HepG2 (cell line): ENCODE results near the gene NXN. TPM values are rescaled to one million over a fixed set of nuclear protein-coding genes. Genes with fewer than 3 reads are reported as not detected.

Experiments
- DRAP1 ChIP-seq: IDR thresholded peaks from 2 replicates; pipeline ENCODE4 v1.6.1; 2016; ENCODE audit warnings: missing genetic modification reagents, missing compliant biosample characterization
- EHMT2 ChIP-seq: fragments of 200-600 bp; sonication (generic); IDR thresholded peaks from 2 replicates; pipeline ENCODE4 v1.7.0; 2017; ENCODE audit warnings: antibody characterized with exemption, low read depth, low read length, borderline replicate concordance
- FOXA3 ChIP-seq: IDR thresholded peaks from 2 replicates; pipeline ENCODE4 v1.6.1; 2016; ENCODE audit warnings: missing genetic modification reagents, missing compliant biosample characterization
- FOXC1 ChIP-seq: sonication (generic); formaldehyde crosslinking; IDR thresholded peaks from 2 replicates; pipeline ENCODE4 v1.8.0; 2022; ENCODE audit warnings: mild to moderate bottlenecking, missing genetic modification reagents, borderline replicate concordance
- JUND ChIP-seq: sonication (generic); formaldehyde crosslinking; IDR thresholded peaks from 2 replicates; pipeline ENCODE4 v1.8.0; 2022; ENCODE audit warnings: mild to moderate bottlenecking, missing genetic modification reagents
- MATR3 ChIP-seq: sonication (generic); formaldehyde crosslinking; IDR thresholded peaks from 2 replicates; pipeline ENCODE4 v1.4.0; 2020; ENCODE audit warnings: missing genetic modification reagents
- MED13 ChIP-seq: sonication (generic); formaldehyde crosslinking; IDR thresholded peaks from 2 replicates; pipeline ENCODE4 v1.5.0; 2020; ENCODE audit warnings: missing genetic modification reagents
- MEIS2 ChIP-seq: sonication (generic); formaldehyde crosslinking; IDR thresholded peaks from 2 replicates; pipeline ENCODE4 v1.9.0; 2021; ENCODE audit warnings: mild to moderate bottlenecking, missing genetic modification reagents
- NFIC ChIP-seq: IDR thresholded peaks from 2 replicates; pipeline ENCODE4 v1.6.1; 2012; ENCODE audit warnings: mild to moderate bottlenecking, low read length, inconsistent platforms
- SMC3 ChIP-seq: IDR thresholded peaks from 2 replicates; pipeline ENCODE4 v1.6.1; 2011; ENCODE audit warnings: low read length, improper control_type of control experiment
- THYN1 ChIP-seq: sonication (generic); formaldehyde crosslinking; IDR thresholded peaks from 2 replicates; pipeline ENCODE4 v1.8.1; 2023; ENCODE audit warnings: low read depth, mild to moderate bottlenecking, moderate library complexity, missing genetic modification reagents, borderline replicate concordance
- ZNF207 ChIP-seq: fragments of 450-650 bp; IDR thresholded peaks from 2 replicates; pipeline ENCODE4 v1.6.1; 2016; ENCODE audit warnings: antibody characterized with exemption, borderline replicate concordance
- ZNF24 ChIP-seq: fragments of 450-650 bp; IDR thresholded peaks from 2 replicates; pipeline ENCODE4 v1.6.1; 2017; ENCODE audit warnings: antibody characterized with exemption, mild to moderate bottlenecking
- ZNF280B ChIP-seq: sonication (generic); formaldehyde crosslinking; IDR thresholded peaks from 2 replicates; pipeline ENCODE4 v1.5.0; 2020; ENCODE audit warnings: missing genetic modification reagents, mild to moderate bottlenecking, borderline replicate concordance
- ZNF331 ChIP-seq: sonication (generic); formaldehyde crosslinking; IDR thresholded peaks from 2 replicates; pipeline ENCODE4 v1.4.0; 2020; ENCODE audit warnings: missing genetic modification reagents
- ZNF660 ChIP-seq: sonication (generic); formaldehyde crosslinking; IDR thresholded peaks from 2 replicates; pipeline ENCODE4 v1.5.1; 2020; ENCODE audit warnings: mild to moderate bottlenecking, low read depth, missing genetic modification reagents, borderline replicate concordance
- ZNF678 ChIP-seq: sonication (generic); formaldehyde crosslinking; IDR thresholded peaks from 2 replicates; pipeline ENCODE4 v1.4.0; 2020; ENCODE audit warnings: mild to moderate bottlenecking, missing genetic modification reagents
- ZNF746 ChIP-seq: sonication (generic); formaldehyde crosslinking; IDR thresholded peaks from 2 replicates; pipeline ENCODE4 v1.8.0; 2022; ENCODE audit warnings: mild to moderate bottlenecking, missing genetic modification reagents
- ZNF816 ChIP-seq: sonication (generic); formaldehyde crosslinking; IDR thresholded peaks from 2 replicates; pipeline ENCODE4 v1.8.0; 2022; ENCODE audit warnings: missing genetic modification reagents, mild to moderate bottlenecking, borderline replicate concordance
- polyA plus RNA-seq, 8 experiments: library from polyadenylated mRNA; depleted of rRNA in 3 of 8; stranded (reverse) in 7 of 8; unstranded in 1 of 8; fragments of >200 nt; fragmentation: Illumina TruSeq in 4 of 8; extraction: Trizol in 4 of 8; gene quantifications; 2 replicates each; pipeline versions ENCODE4 v1.2.1 to v1.2.3, GENCODE V29; 2011 to 2016; ENCODE audit warnings: low read depth in 4 of 8, missing spikeins in 1 of 8, mixed read lengths in 1 of 8; ENCODE audit not compliant: insufficient read depth in 1 of 8
- total RNA-seq, 5 experiments: library from RNA; depleted of rRNA; stranded (reverse); fragments of >200 nt; fragmentation: Illumina TruSeq; extraction: Trizol; gene quantifications; 2 replicates each; pipeline ENCODE4 v1.2.3, GENCODE V29; 2016; ENCODE audit warnings: low read depth in 1 of 5
- TF ChIP-seq, protein P1 (sequence below), 2 experiments: sonication (generic) in 1 of 2; formaldehyde crosslinking in 1 of 2; IDR thresholded peaks; 2 replicates each; pipeline versions ENCODE4 v1.4.0 to v1.6.1; 2018 to 2020; ENCODE audit warnings: missing genetic modification reagents in 2 of 2, borderline replicate concordance in 1 of 2, low read depth in 1 of 2, mild to moderate bottlenecking in 1 of 2, missing biosample characterization in 1 of 2
- TF ChIP-seq, protein P2 (sequence below): sonication (generic); formaldehyde crosslinking; IDR thresholded peaks from 2 replicates; pipeline ENCODE4 v1.4.0; 2020; ENCODE audit warnings: mild to moderate bottlenecking, low read depth, missing genetic modification reagents
- TF ChIP-seq, protein P3 (sequence below): sonication (generic); formaldehyde crosslinking; IDR thresholded peaks from 2 replicates; pipeline ENCODE4 v1.5.0; 2020; ENCODE audit warnings: missing genetic modification reagents

NXN gene
- total and polyA plus RNA-seq, 2 of the 13 experiments (the other 11 are each of a cell fraction or from before 2014, with no cell fraction given), result 22.2 to 24.3 TPM

DNA sequence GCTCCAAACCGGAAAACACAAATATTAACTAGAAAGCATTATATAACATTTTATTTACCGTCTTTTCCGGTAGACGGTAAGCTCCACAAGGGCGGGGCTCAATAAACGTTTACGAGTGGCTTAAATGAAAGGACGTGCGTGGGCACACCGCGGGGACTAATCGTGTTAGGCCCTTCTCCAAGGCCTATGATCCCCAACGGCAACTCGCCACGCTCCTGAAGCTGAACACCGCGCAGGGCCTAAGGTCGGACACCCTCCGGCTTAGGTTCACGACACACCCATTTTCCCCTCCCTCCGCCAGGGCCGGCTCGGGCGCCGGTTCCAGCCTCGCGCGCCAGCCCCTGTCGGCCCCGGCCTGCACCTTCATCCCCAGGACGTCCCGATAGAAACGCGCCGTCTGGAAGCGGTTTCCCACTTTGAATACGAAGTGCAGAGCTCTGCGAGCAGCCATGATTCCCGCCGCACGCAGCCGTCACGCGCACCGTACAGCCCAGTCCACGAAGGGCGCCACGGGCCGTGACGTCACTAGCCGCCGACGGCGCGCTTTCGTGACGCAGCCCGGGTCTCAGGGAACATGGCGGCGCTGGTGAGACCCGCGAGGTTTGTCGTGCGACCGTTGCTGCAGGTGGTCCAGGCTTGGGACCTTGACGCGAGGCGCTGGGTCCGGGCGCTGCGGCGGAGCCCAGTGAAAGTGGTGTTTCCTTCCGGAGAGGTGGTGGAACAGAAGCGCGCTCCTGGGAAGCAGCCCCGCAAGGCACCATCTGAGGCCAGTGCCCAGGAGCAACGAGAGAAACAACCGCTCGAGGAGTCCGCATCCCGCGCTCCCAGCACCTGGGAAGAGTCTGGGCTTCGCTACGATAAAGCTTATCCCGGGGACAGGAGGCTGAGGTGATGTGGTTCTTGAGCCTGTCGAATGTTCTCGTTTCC is 197.5 kb downstream of the NXN start, which contains the start of the genes GLOD4 and MRM3 (continued):
- TF ChIP-seq, protein P1, sequence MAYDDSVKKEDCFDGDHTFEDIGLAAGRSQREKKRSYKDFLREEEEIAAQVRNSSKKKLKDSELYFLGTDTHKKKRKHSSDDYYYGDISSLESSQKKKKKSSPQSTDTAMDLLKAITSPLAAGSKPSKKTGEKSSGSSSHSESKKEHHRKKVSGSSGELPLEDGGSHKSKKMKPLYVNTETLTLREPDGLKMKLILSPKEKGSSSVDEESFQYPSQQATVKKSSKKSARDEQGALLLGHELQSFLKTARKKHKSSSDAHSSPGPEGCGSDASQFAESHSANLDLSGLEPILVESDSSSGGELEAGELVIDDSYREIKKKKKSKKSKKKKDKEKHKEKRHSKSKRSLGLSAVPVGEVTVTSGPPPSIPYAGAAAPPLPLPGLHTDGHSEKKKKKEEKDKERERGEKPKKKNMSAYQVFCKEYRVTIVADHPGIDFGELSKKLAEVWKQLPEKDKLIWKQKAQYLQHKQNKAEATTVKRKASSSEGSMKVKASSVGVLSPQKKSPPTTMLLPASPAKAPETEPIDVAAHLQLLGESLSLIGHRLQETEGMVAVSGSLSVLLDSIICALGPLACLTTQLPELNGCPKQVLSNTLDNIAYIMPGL (CRISPR knock-in tag; IDR thresholded peaks at IDR 0.05; ENCODE audit: borderline replicate concordance in 1 of 2, low read depth in 1 of 2), result peak; percentile 92 to 93; a peak in 3 of 4 replicates
- TF ChIP-seq EHMT2 (no peak), NFIC (no peak), SMC3 (no peak), MED13 (CRISPR knock-in tag) (no peak; the same call in 1 of the 2 replicates), ZNF331 (CRISPR knock-in tag) (peak; percentile 91), MEIS2 (peak; percentile 79), DRAP1 (CRISPR knock-in tag) (peak; percentile 79), FOXA3 (CRISPR knock-in tag) (peak; percentile 75), FOXC1 (CRISPR knock-in tag) (no peak; the same call in 1 of the 2 replicates), JUND (CRISPR knock-in tag) (peak; percentile 81), ZNF660 (CRISPR knock-in tag) (no peak), MATR3 (CRISPR knock-in tag) (no peak), ZNF678 (CRISPR knock-in tag) (peak; percentile 26; the same call in 1 of the 2 replicates), ZNF746 (no peak), ZNF280B (CRISPR knock-in tag) (peak; percentile 84; the same call in 1 of the 2 replicates), ZNF207 (no peak), THYN1 (CRISPR knock-in tag) (no peak), ZNF816 (CRISPR knock-in tag) (peak; percentile 71; the same call in 1 of the 2 replicates), ZNF24 (no peak)
- TF ChIP-seq, protein P2, sequence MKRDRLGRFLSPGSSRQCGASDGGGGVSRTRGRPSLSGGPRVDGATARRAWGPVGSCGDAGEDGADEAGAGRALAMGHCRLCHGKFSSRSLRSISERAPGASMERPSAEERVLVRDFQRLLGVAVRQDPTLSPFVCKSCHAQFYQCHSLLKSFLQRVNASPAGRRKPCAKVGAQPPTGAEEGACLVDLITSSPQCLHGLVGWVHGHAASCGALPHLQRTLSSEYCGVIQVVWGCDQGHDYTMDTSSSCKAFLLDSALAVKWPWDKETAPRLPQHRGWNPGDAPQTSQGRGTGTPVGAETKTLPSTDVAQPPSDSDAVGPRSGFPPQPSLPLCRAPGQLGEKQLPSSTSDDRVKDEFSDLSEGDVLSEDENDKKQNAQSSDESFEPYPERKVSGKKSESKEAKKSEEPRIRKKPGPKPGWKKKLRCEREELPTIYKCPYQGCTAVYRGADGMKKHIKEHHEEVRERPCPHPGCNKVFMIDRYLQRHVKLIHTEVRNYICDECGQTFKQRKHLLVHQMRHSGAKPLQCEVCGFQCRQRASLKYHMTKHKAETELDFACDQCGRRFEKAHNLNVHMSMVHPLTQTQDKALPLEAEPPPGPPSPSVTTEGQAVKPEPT (CRISPR knock-in tag), result no peak
- TF ChIP-seq, protein P3, sequence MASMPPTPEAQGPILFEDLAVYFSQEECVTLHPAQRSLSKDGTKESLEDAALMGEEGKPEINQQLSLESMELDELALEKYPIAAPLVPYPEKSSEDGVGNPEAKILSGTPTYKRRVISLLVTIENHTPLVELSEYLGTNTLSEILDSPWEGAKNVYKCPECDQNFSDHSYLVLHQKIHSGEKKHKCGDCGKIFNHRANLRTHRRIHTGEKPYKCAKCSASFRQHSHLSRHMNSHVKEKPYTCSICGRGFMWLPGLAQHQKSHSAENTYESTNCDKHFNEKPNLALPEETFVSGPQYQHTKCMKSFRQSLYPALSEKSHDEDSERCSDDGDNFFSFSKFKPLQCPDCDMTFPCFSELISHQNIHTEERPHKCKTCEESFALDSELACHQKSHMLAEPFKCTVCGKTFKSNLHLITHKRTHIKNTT (CRISPR knock-in tag), result no peak
